Effector CD4-positive, alpha-beta T cell (primary cell): Measurements from ENCODE around the gene SLC44A1.
"Not testable (repeated sequence)": the region's sequence is repeated elsewhere in the genome, so short reads cannot be mapped to it uniquely, and the experiment has no call there.

Experiments
- DNase-seq: peaks from one replicate; pipeline ENCODE4 v3.0.0-alpha.2; 2020

SLC44A1 gene

DNA sequence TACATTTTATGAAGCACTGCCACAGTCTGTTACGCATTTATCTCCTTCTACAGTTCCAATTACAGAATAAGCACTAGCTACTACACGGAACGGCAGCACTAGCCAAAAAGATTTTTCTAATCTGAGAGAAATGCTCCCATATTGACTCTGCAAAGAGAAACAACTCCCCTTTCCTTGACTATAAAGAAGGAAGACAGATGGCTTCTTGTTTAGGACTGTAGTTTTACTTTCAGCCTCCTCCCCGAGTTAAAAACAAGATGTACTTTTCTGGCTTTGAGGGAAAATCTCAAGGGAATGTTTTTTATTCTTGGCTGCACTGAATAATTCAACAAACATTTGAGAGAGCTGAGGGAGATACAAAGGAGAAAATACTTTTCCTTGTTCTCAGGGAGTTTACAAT, 1.9 kb upstream of the SLC44A1 start:
- DNase-seq: no peak

DNA sequence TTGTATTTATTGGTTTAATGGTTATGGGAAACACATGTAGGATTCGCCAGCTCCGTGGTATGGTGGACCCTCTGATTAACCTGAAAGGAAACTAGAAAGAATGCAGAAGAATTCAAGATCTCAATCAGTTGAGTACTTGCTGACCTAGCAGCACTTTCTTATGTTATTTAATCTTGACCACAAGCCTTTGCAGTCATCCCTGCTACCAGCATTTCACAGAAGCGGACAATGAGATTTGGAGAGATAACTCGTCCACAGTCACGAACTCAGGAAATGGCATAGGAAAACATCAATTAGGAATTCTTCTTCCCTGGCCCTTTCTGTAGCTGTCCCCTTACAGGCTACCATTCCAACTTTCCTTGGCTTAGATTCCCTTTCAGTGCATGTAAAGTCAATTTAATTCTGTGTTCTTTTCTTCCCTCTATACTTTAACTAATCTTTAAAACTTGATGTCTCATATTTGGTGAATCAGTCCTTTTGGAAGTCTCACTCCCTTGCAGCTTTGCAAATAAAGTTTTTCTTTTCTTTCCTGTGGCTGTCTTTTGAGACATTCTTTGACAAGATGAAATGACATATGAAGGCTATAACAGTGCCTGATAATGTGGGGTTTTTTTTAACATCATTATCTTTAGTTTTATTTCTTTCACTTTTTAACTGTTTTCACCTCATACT, 1.3 kb upstream of the SLC44A1 start:
- DNase-seq: no peak

DNA sequence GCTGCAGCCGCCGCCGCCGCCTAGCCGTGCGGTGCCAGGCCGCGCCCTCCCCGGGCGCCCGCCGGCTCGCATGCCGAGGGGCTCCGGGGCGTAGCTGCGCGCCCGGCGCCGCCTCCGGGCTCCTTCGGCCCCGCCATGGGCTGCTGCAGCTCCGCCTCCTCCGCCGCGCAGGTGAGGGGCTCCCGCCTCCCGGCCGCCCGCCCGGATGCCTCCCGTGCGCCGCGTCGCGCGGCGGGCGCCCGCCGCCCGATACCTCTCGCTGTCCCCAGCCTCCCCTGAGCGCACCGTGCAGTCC, 230 bp downstream of the SLC44A1 start:
- DNase-seq: no peak

DNA sequence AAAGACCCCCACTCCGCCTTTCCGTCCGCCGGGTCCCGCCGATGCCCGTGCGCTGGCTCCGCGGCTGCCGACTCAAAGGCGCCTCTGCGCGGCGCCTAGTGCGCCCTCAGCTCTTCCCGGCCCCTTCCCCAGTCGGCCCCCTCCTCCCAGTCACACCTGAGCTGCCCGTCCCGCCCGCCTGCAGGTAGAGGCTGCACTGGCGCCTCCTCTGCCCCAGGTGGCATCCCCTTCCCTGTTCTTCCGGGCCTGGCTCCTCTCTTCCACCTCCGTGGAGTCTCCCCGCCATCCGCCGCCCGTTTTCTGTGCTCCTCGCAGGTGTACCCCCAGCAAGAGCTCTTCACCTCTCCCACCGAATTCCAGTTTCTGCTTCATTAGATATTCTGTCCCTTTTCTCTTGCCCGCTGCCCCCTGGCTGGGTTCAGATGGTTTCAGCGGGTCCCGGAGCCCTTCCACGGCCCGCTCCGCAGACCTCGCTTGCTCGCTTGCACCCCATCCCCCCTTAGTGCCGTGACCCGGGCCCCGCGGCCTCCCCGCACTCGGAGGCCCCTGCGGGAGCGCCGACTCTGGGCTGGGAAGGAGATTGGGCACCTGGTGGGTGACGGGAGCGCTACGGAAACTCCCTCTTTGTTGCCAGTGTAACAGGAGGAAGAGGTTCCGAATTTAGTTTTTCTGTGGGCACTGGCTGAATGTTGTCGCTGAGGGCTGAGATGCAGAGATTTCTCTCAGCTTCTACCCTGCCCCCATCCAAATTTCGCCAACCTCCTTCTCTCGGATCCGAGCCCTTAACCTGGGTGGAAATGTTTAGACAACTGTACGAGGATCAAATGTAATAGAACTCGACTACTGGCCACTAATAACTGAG, 809 bp downstream of the SLC44A1 start:
- DNase-seq: peak; percentile 40

DNA sequence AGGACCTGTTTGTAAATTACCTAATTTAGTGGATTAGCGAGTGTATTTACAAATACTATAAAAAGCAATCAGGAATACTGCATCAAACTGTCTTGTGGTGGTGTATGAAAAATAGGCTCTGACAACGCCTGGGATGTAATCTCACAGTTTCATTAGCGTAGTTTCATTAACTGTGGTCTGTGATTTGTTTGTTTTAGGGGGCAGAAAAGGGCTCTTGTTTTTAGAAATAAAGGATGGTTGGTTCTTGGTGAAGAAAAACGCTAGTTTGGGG, 1.4 kb downstream of the SLC44A1 start:
- DNase-seq: no peak

DNA sequence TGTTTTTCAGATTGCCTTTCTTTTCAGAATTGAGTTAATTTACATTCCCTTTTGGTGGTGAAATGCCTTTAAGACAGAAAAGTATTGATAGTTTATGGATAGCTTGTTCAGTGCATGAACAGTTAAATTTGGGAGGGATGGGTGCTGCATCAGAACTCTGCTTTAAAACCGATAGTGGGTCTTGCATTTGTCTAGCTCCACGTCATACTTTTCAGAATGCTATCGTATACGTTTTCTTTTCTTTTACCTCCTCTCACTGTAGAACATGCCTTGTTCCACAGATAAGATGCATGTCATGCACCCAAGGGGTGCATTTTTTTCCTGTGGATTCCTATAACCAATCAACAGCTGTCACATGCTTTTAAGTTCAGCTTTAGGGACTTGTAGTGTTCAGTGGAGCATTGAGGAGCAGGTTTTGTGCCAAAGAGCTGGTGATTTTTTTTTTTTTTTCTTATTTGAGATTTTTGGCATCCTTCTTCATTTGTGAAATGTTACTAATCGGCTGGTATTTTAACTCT, 2.3 kb downstream of the SLC44A1 start:
- DNase-seq: no peak

DNA sequence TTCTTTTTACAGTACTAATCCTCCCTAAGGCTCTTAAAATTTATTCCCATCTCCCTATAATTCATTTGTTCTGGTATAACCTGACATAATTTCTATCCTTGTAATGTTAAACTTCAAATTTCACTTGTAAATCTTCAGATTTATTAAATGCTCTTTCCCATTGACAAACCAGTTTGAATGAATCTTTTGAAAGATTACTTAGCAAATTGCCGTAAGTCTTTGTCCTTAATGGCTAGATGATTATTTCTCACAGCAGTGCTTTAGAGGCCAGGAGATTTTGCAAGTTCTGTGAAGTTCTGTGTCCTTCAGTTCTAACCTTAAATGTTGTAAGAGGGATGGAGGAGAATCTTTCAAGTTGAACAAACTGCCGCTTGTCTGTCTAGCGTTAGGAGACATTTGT, 4.2 kb downstream of the SLC44A1 start:
- DNase-seq: no peak

DNA sequence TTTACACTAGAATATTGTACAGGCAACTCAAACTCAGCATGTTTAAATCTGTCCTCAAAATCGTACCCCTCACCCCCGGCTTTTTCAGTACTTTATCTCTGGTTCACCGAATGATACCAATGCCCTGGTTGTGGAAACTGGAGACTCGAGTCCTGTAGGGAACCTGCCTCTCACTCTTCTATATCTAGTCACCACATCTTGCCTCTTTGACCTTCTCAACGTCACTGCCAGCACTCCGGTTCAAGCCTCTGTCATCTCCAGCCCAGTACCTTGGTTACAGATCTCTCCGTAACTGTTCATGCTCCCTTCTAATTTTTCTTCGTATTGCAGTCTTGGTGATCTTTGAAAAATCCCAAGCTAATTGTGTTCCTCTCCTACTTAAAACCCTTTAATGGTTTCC, 6.7 kb downstream of the SLC44A1 start:
- no peak for DNase-seq

DNA sequence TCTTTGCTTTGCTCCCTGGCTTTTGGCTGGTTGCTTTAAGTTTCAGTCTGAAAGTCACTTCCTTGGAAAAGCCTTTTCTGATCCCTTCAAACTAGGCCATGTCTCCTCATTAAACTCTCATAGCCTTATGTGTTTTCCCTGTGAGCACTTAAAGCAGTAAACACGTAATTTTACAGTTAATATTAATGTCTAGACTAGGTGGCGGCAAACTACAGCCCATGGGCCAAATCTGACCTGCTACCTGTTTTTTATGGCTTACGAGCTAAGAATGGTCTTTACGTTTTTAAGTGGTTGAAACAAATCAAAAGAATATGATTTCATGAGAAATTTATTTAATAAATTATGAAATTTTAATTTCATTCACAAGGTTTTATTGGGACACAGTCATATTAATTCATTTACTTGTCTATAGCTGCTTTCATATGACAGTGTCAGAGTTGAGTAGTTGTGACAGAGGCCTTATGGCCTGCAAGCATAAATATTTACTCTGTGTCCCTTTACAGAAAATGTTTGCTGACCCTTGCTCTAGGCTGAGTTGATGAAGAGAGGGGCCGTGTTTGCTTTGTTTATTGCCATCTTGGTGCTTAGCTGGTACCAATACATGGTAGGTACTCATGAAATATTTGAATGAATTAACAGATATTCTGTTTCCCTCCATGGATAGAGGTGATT, 7.4 kb downstream of the SLC44A1 start:
- no peak for DNase-seq

DNA sequence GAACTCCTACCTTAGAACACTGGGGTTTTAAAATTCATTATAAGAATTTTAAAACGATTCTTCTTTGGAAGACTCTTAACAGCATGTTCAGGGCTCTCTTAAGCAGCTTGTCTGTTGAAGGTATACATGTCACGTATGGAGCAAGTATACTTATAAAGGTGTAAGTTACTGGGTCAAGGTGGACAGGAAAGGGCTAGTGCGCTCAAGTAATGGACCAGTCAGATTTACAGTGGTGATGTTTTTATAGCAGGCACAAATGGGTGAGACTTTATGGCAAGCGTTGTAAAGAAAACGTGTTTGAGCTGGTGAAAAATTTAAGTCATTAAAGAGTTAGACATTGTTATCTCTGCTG, 7.9 kb downstream of the SLC44A1 start:
- no peak for DNase-seq

DNA sequence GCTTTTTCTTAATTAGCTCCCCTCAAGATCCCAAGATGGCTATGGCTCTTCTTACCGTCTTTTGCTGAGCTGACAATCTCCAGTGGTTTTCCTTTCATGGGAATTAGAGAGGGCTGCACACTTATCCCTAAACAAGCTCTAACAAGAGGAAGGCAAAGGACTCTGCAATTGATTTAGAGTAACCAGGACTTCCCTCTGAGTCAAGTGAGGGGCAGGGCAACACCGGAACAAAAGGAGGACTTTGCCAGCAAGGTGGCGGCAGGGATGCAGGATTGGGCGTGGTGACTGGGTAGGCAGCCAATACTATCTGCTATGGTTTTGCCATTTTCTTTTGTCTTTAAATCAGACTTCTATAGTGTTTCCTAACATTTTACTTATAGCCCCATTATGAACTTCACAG, 9.8 kb downstream of the SLC44A1 start:
- no peak for DNase-seq

DNA sequence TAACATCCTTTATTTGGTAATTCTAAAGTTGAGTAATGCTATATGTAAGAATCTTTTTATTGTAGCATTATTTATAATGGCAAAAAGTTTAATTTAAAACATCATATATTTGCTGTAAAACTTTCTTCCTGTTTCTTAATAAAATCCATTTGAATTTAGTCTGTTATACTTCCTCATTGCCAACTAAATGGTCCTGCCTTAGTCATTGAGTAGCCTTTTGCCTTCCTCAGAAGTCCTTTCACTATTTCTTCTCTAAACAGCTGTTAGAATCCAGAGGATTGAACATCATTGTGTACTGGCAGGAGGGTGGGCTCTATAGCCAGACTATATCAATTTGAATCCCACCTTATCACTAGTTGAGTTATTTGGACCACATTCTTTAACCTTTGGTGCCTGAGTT, 11.0 kb downstream of the SLC44A1 start:
- no peak for DNase-seq

DNA sequence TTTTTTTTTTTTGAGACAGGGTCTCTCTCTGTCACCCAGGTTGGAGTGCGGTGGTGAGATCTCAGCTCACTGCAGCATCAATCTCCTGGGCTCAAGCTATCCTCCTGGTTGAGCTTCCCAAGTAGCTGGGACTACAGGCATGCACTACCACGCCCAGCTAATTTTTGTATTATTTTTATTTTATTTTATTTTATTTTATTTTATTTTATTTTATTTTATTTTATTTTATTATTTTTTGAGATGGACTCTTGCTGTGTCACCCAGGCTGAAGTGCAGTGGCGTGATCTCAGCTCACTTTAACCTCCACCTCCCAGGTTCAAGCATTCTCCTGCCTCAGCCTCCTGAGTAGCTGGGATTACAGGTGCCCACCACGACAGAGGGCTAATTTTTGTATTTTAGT, 12.1 kb downstream of the SLC44A1 start:
- DNase-seq: not testable (repeated sequence)

DNA sequence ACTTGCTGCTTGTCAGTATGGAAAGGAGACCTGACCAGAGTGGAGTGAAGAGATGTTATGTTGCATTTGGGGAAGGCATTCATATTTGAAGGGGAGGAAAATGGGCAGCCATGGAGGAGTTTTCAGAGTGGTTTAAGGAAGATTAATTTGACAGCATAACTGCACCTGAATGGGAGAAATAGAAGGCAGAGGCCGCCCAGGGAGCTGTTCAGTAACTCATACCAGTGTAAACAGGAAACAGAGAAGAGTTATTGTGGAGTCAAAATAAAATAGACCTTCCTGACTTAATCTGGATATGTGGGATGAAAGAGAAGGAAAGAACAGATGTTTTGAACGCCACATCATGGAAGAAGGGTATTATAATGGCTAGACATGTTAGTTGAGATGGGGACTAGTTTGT, 13.4 kb downstream of the SLC44A1 start:
- no peak for DNase-seq

DNA sequence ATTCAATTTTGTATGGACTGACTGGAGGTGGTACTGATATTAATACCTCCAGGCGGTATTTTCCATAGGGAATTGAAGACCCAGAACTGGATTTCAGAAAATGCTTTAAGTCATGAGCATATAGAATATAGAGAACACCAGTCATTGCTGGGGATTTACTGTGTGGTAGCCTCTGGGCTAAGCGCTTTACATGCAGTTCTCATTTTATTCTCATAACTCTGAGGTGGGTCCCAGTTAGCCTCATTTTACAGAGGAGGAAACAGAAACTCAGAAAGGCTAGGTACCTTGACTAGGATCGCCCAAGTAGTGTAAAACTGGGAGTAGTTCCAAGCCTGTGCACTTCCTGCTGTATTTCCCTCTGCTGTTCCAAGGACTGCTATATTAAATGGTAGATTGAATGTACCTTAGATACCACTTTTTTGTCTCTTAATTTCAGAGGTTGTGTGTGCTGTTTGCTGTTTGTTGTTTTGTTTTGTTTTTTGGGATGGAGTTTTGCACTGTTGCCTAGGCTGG, 13.8 kb downstream of the SLC44A1 start:
- no peak for DNase-seq

DNA sequence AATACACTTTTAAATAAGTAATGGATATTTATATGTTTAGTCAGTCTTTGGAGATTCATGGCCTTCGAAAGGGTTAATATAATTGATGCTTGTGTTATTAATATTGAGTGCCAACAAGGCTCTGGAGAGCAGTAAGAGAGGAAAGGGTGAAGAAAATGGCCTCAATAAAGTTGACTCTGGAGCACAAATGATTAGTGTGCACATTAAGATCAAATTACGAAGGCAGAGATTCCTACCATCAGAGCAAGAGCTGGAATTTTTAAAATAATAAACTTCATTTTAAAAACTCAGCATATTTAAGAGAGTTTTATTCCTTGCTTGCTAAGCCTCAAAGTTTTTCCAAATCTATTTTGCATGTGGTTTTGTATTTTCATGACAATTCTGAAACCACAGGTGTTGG, 14.8 kb downstream of the SLC44A1 start:
- no peak for DNase-seq

DNA sequence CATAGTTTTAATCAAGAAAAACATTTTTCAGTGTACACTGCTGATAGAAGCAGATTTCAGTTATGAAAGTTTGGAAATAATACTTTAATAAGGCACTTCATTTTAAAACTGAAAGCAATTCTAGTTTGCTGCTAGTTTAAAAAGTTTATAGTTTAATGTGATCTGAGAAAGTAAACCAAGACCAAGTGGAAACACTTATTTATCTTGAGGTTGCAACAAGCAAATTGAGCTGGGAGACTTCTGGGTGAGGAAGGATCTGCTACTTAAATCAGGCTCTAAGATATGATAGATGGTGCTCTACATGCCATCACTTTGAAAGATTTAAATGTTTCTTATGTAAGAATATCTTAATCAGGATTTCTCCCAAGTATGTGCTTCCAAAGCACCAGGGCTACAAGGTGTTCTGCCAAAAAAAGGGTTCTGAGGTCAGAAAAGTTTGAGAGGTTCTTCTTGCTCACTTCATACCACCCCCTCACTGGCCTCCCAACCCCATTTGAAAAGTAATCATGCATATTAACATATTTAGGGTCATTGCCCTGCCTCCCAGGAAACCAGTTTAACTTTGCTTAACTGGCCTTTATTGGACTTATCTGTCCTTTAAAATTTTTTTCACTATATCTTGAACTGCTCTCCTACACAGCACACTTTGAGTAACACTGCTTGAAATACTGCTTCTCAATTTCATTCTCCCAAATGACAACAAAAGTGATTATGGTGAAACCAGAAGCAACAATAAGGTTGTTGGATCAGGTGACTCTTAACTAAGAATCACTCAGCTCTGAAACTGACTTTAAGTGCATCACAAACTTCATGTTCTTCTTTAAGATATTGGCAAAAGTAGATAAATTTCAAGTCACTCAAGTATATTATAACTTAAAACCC, 15.5 kb downstream of the SLC44A1 start:
- no peak for DNase-seq

DNA sequence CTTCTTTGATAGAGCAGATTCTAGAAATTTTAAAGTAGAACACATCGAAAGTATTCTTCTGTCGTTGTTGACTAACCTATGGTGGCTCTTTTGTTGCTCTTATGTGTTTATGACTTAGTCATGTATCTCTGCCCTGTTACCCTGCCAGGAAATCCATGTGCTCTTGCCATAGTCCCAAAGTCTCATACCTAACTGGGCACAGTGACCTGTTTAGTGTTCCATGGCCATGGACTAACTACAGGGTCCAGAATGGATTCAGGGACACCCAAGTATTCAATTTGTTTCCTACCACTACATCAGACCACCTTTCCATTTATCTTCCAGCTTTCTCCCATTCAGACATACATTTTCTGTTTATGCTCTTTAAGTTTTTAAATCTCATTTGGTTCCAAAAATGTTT, 18.0 kb downstream of the SLC44A1 start:
- no peak for DNase-seq

DNA sequence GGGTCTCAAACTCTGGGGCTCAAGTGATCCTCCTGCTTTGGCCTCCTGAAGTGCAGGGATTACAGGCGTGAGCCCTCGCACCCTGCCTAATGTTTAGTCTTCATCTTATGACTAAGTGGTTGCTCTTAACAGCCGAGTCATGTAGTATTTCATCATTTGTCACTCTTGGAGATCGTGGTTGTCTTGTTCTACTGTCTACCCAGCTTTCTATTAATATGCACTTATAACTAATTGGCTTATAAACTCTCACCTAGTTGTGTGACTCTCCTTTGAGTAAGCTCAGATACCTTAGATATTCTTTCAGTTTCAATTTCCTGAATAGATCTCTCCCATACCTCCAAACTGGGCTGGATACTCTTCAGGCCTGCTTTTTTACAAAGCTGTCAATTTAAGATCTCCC, 19.9 kb downstream of the SLC44A1 start:
- DNase-seq: no peak

DNA sequence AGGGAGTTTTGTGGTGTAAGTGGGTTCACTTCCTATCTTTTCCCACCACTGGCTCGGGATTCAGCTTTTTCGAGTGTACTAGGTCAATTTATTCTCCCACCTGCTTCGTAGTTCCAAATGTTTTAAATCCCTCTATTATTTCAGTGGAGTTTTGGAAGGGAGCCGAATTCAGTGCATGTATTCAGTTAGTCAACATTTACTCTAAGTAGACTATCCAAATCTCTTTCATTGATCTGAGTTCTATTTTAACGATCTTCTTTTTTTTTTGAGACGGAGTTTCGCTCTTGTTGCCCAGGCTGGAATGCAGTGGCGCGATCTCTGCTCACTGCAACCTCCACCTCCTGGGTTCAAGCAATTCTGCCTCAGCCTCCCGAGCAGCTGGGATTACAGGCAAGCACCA, 23.8 kb downstream of the SLC44A1 start:
- not testable (repeated sequence) for DNase-seq

DNA sequence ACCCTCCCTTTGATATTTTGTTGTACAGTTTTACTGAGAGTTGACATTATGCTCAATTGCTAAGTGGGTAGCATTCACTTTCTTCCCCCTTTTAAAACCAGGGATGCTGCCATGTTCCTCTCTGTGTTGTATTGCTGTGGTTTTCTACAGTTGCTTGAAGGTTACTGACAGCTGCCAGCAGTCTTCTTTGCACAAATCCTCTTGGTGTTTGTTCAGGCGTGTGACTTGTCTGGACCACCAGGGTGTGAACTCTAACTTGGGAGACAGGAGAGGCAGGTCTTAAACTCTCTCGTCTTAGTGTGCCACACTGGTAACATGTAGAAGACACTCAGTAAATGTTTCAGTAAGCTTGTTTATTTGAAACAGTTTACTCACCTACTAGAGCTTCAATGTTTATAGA, 25.1 kb downstream of the SLC44A1 start:
- DNase-seq: no peak

DNA sequence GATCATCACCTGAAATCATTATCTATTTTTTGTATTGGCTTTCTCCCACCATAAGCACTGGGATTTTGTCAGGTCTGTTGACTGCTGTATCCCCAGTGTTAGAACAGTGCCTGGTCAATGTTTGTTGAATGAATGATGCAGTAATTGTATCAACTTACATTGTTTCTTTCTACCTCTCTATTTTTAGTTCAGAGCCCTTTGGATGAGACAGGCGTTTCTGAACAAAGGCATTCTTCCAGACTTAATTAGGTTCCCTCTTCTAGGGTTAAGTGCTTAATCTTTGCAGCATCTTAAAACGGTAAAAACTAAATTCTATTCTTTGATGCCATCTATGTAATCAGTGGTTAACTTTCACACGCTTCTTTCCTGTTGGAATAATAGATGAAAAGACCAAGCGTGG, 26.3 kb downstream of the SLC44A1 start:
- no peak for DNase-seq

DNA sequence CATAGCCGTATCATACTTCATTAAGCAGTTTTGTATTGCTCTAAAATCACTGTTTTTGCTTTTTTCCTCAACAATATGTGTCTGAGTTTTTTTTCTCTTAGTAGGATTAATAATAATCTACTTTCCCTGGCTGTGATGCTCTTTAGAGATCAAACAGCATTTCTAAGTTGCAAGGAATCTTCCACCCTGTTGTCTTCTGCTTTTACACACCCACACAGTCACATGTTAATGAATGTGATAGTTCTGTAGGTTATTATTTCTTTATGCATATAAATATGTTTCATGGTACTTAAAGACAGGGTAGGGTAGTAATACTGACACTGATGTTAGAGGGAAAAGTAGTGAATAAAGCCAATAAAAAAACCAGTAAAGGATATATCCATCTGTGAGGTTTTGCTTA, 29.3 kb downstream of the SLC44A1 start:
- no peak for DNase-seq
